Transverse colon (tissue), 4 donors: Measurements from ENCODE around the gene CDK1. TPM values are rescaled to one million over a fixed set of nuclear protein-coding genes. Genes with fewer than 3 reads are reported as not detected.

ENCODE experiments used
- DNase-seq: peaks from one replicate; pipeline ENCODE4 v3.0.0-alpha.2; 2019
- H3K27ac ChIP-seq, 4 donors: fragments of 200-600 bp; sonication (generic); 2 replicates each; pipeline ENCODE4 v1.5.1; 2016 to 2018; ENCODE audit warnings: inconsistent platforms in 4 of 4
- H3K27me3 ChIP-seq: fragments of 200-600 bp; sonication (generic); 2 replicates; pipeline ENCODE4 v1.5.1; 2017; ENCODE audit warnings: inconsistent platforms
- H3K36me3 ChIP-seq, 4 donors: fragments of 200-600 bp; sonication (generic); 2 replicates each; pipeline ENCODE4 v1.5.1; 2017 to 2019; ENCODE audit warnings: inconsistent platforms in 4 of 4
- H3K4me1 ChIP-seq, 4 donors: fragments of 200-600 bp; sonication (generic); 2 replicates each; pipeline ENCODE4 v1.5.1; 2017 to 2020; ENCODE audit warnings: inconsistent platforms in 4 of 4
- H3K4me3 ChIP-seq, 4 donors: fragments of 200-600 bp; sonication (generic); 1 replicate in 1 of 4; 2 replicates in 3 of 4; pipeline versions ENCODE4 v1.5.1 to v1.6.1; 2017 to 2019; ENCODE audit warnings: inconsistent platforms in 4 of 4
- H3K9me3 ChIP-seq, 2 donors: fragments of 200-600 bp; sonication (generic); 2 replicates each; pipeline ENCODE4 v1.5.1; 2017 to 2019; ENCODE audit warnings: inconsistent platforms in 2 of 2
- CTCF ChIP-seq, 5 experiments: fragments of 200-600 bp in 3 of 5; fragments of 450-650 bp in 2 of 5; sonication (generic) in 3 of 5; IDR thresholded peaks; 1 replicate in 2 of 5; 2 replicates in 3 of 5; pipeline ENCODE4 v1.5.1; 2016 to 2017; ENCODE audit warnings: antibody characterized with exemption in 5 of 5, inconsistent platforms in 3 of 5, mild to moderate bottlenecking in 2 of 5, moderate library complexity in 1 of 5
- EP300 ChIP-seq: sonication (generic); formaldehyde crosslinking; IDR thresholded peaks from one replicate; pipeline ENCODE4 v1.6.1; 2017; ENCODE audit warnings: antibody characterized with exemption, low read depth
- POLR2A ChIP-seq: fragments of 450-650 bp; IDR thresholded peaks from one replicate; pipeline ENCODE4 v1.6.1; 2016; ENCODE audit warnings: antibody characterized with exemption, mild to moderate bottlenecking, moderate library complexity
- POLR2AphosphoS5 ChIP-seq, 3 donors: sonication (generic); formaldehyde crosslinking; IDR thresholded peaks; one replicate each; pipeline ENCODE4 v1.6.1; 2016; ENCODE audit warnings: antibody characterized with exemption in 3 of 3
- WGBS, 2 donors: methylation state at CpG; one replicate each; pipeline ENCODE4 v1.1.5; 2018; ENCODE audit warnings: low coverage in 1 of 2; 5-methylcytosine and 5-hydroxymethylcytosine counted together
- in situ Hi-C, 4 donors: fragments of 200-750 bp; cut with MboI; loops; one replicate each; pipeline versions ENCODE4 v1.15.0 to v1.15.1; 2017; ENCODE audit warnings: low sequenced_read_pairs in 3 of 4, low pct_ligation_motif_present in 1 of 4, low pct_unique_long_range_greater_than_20kb in 1 of 4
- intact Hi-C: fragments of 100-400 bp; cut with DNase I; formaldehyde crosslinking; loops from one replicate; pipeline ENCODE4 v1.15.1; 2023; ENCODE audit warnings: low total_unique reads
- total RNA-seq, 4 donors: library from RNA; depleted of rRNA; stranded (reverse); fragments of >200 nt; gene quantifications; one replicate each; pipeline ENCODE4 v1.1.0, GENCODE V29; 2016

Gene CDK1
- total RNA-seq, 4 donors from 2014 or later, result 0.80 to 3.3 (median 2.9) TPM; not detected in 1

- 71 to 100% methylated on average over 1 to 4 of the region's 4 CpGs for WGBS, 2 donors
- Histone ChIP-seq H3K27me3 (no peaks in the 10 kb centered on the region), H3K4me3 (no peak overlapping the region), H3K36me3 (no peaks in the 10 kb centered on the region), H3K4me1 (peaks cover 0 to 6% (median 2%) of the 10 kb centered on the region in 4 donors), H3K27ac (no peak overlapping the region), H3K9me3 (no peaks in the 10 kb centered on the region)
- TF ChIP-seq EP300, result no peak
- TF ChIP-seq CTCF (IDR thresholded peaks at IDR 0.05), result no peak
- no peak for TF ChIP-seq POLR2A
- no peak for TF ChIP-seq POLR2AphosphoS5 (IDR thresholded peaks at IDR 0.05)
- intact Hi-C loops, result no loop called here
- DNase-seq, result no peak
- in situ Hi-C loops, result no loop called here
Observed at GRCh38 chr10:60798870-60799269, 20.6 kb downstream of the CDK1 start.

GRCh38 chr10:60799971-60800650, 21.8 kb downstream of the CDK1 start:
- in situ Hi-C loops, result loop anchor here in 2 of 4 donors (25.0 kb wide), 2 partner anchors 487 to 937 kb away; no protein-coding TSS in a partner anchor

GRCh38 chr10:60800918-60801317, 22.6 kb downstream of the CDK1 start:
- Histone ChIP-seq H3K4me3 (no peak overlapping the region), H3K27me3 (no peaks in the 10 kb centered on the region), H3K4me1 (peaks cover 0 to 6% (median 2%) of the 10 kb centered on the region in 4 donors), H3K27ac (no peak overlapping the region), H3K36me3 (no peaks in the 10 kb centered on the region), H3K9me3 (no peaks in the 10 kb centered on the region)
- no peak for TF ChIP-seq POLR2AphosphoS5 (IDR thresholded peaks at IDR 0.05)
- TF ChIP-seq POLR2A, result no peak
- no peak for TF ChIP-seq CTCF (IDR thresholded peaks at IDR 0.05)
- no peak for TF ChIP-seq EP300
- intact Hi-C loops, result no loop called here
- in situ Hi-C loops, result loop anchor here in 2 of 4 donors (25.0 kb wide), 2 partner anchors 486 to 936 kb away; no protein-coding TSS in a partner anchor
- DNase-seq, result no peak

More at GRCh38 chr10:60799971-60800650, 21.8 kb downstream of the CDK1 start:
- peaks cover 0 to 6% (median 2%) of the 10 kb centered on the region in 4 donors for H3K4me1 ChIP-seq
- H3K4me3 ChIP-seq, result no peak overlapping the region
- DNase-seq, result no peak
- no peak for TF ChIP-seq EP300
- no peak for TF ChIP-seq CTCF (IDR thresholded peaks at IDR 0.05)
- no peak overlapping the region for H3K27ac ChIP-seq
- intact Hi-C loops, result no loop called here
- H3K36me3 ChIP-seq, result no peaks in the 10 kb centered on the region
- H3K9me3 ChIP-seq, result no peaks in the 10 kb centered on the region
- 96 to 100% methylated on average over 1 of the region's 1 CpG for WGBS, 2 donors
- H3K27me3 ChIP-seq, result no peaks in the 10 kb centered on the region

GRCh38 chr10:60801522-60801921, 23.2 kb downstream of the CDK1 start:
- Histone ChIP-seq H3K4me1 (peaks cover 0 to 6% (median 2%) of the 10 kb centered on the region in 4 donors), H3K9me3 (no peaks in the 10 kb centered on the region), H3K27ac (no peak overlapping the region), H3K27me3 (no peaks in the 10 kb centered on the region), H3K36me3 (no peaks in the 10 kb centered on the region), H3K4me3 (no peak overlapping the region)
- WGBS, 2 donors, result 66 to 89% methylated on average over 1 of the region's 1 CpG
- intact Hi-C loops, result no loop called here
- in situ Hi-C loops, result loop anchor here in 2 of 4 donors (25.0 kb wide), 2 partner anchors 486 to 936 kb away; no protein-coding TSS in a partner anchor
- TF ChIP-seq CTCF (IDR thresholded peaks at IDR 0.05), result no peak
- TF ChIP-seq POLR2A, result no peak
- no peak for TF ChIP-seq EP300
- TF ChIP-seq POLR2AphosphoS5 (IDR thresholded peaks at IDR 0.05), result no peak
- no peak for DNase-seq
